Epithelial cell of proximal tubule (primary cell): ENCODE measurements around the gene FAS. TPM values are rescaled to one million over a fixed set of nuclear protein-coding genes. Genes with fewer than 3 reads are reported as not detected.
"Not testable (repeated sequence)": the region's sequence is repeated elsewhere in the genome, so short reads cannot be mapped to it uniquely, and the experiment has no call there.

Experiments used
- DNase-seq: peaks from one replicate; pipeline ENCODE4 v3.0.0-alpha.2; 2011; ENCODE audit warnings: low read depth
- H3K4me3 ChIP-seq: 2 replicates; pipeline ENCODE4 v1.5.1; 2011; ENCODE audit warnings: low read depth, mild to moderate bottlenecking, low read length
- total RNA-seq: library from RNA; depleted of rRNA; stranded (reverse); fragments of >200 nt; gene quantifications from 2 replicates; pipeline ENCODE4 v1.2.3, GENCODE V29; 2015
- TF ChIP-seq, protein P1 (sequence below): conservative IDR thresholded peaks from 2 replicates; pipeline ENCODE4 v1.5.1; 2012; ENCODE audit warnings: low read depth, mild to moderate bottlenecking, low read length

Gene FAS
- total RNA-seq, 1 donor from 2014 or later: 52.5 TPM

DNA sequence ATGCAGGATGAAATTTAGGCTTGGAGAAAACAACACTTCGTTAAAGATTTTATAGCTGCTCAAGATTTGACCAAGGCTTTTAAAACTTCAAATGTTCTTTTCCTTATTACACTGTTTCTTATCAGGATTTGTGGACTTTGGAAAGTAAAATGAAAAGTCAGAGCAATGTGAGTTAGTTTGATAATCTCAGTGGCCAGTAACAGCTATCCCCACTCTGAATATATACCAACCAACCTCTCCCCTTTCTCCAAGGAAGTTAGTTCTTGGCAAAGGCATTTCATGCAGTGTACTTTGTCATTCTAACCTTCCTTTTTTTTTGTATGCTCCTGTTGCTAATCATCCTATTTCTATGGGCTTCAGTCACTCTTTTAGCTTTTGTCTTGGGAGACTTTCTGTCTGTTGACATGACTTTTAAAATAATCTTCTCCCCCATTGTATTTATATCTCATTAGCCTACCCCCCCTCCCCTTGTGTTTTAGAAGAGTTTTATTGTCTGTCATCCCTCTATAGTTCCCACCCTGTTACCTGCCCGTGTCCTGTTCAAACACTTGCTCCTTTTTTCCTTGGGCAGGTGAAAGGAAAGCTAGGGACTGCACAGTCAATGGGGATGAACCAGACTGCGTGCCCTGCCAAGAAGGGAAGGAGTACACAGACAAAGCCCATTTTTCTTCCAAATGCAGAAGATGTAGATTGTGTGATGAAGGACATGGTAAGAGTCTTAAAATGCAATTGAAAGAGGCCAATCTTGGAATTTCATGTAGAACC, 16.7 kb downstream of the FAS start:
- TF ChIP-seq, protein P1, sequence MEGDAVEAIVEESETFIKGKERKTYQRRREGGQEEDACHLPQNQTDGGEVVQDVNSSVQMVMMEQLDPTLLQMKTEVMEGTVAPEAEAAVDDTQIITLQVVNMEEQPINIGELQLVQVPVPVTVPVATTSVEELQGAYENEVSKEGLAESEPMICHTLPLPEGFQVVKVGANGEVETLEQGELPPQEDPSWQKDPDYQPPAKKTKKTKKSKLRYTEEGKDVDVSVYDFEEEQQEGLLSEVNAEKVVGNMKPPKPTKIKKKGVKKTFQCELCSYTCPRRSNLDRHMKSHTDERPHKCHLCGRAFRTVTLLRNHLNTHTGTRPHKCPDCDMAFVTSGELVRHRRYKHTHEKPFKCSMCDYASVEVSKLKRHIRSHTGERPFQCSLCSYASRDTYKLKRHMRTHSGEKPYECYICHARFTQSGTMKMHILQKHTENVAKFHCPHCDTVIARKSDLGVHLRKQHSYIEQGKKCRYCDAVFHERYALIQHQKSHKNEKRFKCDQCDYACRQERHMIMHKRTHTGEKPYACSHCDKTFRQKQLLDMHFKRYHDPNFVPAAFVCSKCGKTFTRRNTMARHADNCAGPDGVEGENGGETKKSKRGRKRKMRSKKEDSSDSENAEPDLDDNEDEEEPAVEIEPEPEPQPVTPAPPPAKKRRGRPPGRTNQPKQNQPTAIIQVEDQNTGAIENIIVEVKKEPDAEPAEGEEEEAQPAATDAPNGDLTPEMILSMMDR: no peak
- no peak overlapping the region for H3K4me3 ChIP-seq
- no peak for DNase-seq

DNA sequence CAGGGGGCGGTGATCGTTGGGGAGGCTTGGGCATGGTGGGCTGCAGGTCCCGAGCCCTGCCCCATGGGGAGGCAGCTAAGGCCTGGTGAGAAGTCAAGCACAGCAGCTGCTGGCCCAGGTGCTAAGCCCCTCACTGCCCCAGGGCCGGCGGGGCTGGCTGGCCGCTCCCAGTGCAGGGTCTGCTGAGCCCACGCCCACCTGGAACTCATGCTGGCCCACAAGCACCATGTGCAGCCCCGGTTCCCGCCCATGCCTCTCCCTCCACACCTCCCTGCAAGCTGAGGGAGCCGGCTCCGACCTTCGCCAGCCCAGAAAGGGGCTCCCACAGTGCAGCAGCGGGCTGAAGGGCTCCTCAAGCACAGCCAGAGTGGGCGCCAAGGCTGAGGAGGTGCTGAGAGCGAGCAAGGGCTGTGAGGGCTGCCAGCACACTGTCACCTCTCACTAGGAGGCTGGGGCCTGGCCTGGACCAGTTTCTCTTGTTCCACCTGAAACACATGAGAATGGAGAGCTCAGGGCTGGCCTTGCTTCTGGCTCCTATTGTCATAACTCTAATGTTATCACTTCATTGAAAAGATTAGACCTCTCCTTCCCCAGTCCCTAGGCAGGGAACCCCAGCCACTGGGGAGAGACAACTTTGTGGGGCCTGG, 28.2 kb downstream of the FAS start:
- H3K4me3 ChIP-seq, DNase-seq: not testable (repeated sequence)

DNA sequence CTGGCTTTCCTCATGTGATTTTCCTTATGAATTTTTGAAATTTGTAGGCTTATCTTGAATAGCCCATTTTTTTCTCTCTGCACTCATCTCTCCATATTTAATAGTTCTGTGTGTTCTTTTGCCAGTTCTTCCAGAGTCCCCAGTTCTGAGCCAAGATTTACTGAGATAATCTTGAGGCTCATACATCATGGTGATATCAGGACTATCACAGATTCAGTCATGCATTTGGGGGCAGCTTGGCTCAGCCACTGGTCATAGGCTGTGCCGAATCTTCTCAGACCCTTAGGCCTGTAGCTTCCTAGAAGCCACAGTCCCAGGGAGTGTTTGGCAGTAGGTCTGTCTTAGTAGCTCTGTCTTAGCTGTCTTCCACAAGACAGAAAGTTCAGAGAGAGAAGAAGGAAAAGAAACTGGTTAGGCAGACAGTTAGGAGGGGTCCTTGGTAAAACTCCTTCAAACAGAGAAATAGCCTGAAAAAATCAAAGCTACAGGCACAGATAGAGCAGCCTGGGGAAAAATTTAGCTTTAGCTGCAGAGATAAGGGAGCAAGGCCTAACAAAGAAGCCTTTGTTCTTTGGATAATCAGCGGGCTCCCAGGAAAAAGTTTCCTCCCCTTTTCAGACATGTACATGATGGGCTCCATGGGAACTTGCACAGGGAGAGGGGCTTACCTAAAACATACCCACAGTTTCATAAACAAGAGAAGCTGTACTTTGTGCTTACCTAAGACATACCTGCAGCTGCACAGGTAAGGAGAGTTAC, 29.1 kb downstream of the FAS start:
- TF ChIP-seq, protein P1: no peak
- no peak overlapping the region for H3K4me3 ChIP-seq
- DNase-seq: no peak

DNA sequence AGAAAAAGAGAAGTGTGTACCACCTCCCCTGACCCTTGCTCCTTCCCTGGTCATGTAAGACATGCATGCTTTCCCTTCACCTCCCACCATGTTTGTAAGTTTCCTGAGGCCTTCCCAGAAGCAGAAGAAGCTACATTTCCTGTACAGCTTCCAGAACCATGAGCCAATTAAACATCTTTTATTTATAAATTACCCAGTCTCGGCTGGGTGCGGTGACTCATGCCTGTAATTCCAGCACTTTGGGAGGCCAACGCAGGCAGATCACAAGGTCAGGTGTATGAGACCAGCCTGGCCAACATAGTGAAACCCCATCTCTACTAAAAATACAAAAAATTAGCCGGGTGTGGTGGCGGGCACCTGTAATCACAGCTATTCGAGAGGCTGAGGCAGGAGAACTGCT, 30.9 kb downstream of the FAS start:
- not testable (repeated sequence) for DNase-seq, H3K4me3 ChIP-seq

DNA sequence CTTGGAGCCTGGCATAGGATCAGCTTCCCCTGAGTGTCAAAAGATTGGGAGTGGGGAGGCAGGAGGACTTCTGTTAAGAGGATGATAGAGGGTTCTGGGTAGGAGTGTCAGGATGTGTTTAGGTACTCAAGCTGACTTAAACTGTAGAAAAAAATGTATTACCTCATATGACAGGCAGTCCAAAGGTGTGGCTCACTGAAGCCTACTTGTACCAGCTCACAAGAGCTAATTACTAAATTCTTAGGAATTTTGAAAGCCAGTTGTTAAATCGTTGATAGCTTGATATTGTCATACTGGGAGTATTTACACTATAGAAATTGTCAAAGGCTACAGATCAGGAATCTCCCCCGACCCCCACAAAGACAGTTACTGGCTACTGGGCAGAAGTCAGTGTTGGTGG, 32.1 kb downstream of the FAS start:
- no peak for DNase-seq

DNA sequence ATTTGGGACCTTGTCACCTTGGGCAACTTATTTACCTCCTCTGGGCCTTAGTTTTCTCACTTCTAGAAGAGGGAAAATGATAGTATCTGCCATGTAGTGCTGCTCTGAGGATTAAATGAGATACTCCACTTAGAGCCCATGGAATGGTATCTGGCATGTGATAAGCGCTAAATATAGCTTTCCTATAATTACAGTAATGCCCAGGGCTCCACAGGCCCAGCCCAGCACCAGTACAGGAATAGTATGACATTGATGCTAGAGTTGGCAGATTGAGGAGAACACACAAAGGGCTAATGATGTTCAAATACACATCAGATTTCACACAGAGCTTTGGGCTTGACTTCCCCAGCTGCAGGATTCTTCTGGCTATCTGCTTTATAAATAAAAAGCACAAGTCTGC, 34.9 kb downstream of the FAS start:
- DNase-seq: no peak
- no peak overlapping the region for H3K4me3 ChIP-seq
- TF ChIP-seq, protein P1: no peak

More for the DNA sequence above, 32.1 kb downstream of the FAS start:
- no peak overlapping the region for H3K4me3 ChIP-seq
- TF ChIP-seq, protein P1: no peak

DNA sequence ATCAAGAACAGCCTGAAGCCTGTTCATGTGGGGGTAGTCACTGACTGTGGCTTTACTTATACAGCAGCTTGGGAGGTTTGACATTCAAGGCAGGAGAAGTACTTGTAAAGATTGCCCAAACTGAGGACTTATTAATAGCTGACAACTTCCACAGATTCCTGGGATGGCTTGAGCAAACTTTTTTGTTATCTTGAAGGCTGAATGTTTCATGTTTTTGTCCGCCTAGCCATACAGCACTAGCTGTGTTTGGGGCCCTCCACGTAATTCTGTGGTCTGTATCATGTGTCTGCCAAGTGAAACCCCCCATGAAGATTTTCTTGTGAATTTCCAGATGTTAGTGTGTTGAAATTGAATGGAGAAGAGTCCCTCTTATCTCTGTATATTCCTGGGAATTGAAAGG, 38.6 kb downstream of the FAS start:
- TF ChIP-seq, protein P1: no peak
- H3K4me3 ChIP-seq: no peak overlapping the region
- DNase-seq: no peak
